GM18511 (cell line): ENCODE measurements around the gene CR1.
"Not testable (repeated sequence)": the region's sequence is repeated elsewhere in the genome, so short reads cannot be mapped to it uniquely, and the experiment has no call there.

Experiments
- ATAC-seq: cut with Tn5 transposase; IDR thresholded peaks from one replicate; pipeline ENCODE4 v1.9.1; 2021; ENCODE audit warnings: mild to moderate bottlenecking, moderate library complexity; ENCODE audit not compliant: unreplicated experiment

The CR1 gene

GRCh38 chr1:207579436-207579799 lies 83.5 kb downstream of the CR1 start:
- peak; percentile 86 for ATAC-seq

- no peak for ATAC-seq
These were observed 85.7 kb downstream of the CR1 start for GRCh38 chr1:207581496-207582153.

- ATAC-seq, result not testable (repeated sequence)
These were observed 93.5 kb downstream of the CR1 start for GRCh38 chr1:207589506-207589905.

- not testable (repeated sequence) for ATAC-seq
These were observed 95.2 kb downstream of the CR1 start for GRCh38 chr1:207591205-207591604.

- ATAC-seq, result not testable (repeated sequence)
These were observed 98.1 kb downstream of the CR1 start for GRCh38 chr1:207594095-207594494.

GRCh38 chr1:207603777-207604176 lies 107.8 kb downstream of the CR1 start:
- no peak for ATAC-seq

- ATAC-seq, result no peak
These were observed 109.7 kb downstream of the CR1 start for GRCh38 chr1:207605444-207606361.

- no peak for ATAC-seq
These were observed 110.4 kb downstream of the CR1 start for GRCh38 chr1:207606362-207606755.

- ATAC-seq, result no peak
These were observed 116.8 kb downstream of the CR1 start for GRCh38 chr1:207612762-207613161.

- peak; percentile 95 for ATAC-seq
These were observed 124.0 kb downstream of the CR1 start for GRCh38 chr1:207619871-207620542.

GRCh38 chr1:207620543-207620893 lies 124.6 kb downstream of the CR1 start:
- ATAC-seq, result no peak

- not testable (repeated sequence) for ATAC-seq
These were observed 129.6 kb downstream of the CR1 start for GRCh38 chr1:207625504-207626071.

- ATAC-seq, result no peak
These were observed 131.0 kb downstream of the CR1 start for GRCh38 chr1:207626972-207627337.

- no peak for ATAC-seq
These were observed 131.5 kb downstream of the CR1 start for GRCh38 chr1:207627496-207627895.

GRCh38 chr1:207628776-207629175 lies 132.8 kb downstream of the CR1 start:
- ATAC-seq, result no peak

GRCh38 chr1:207631137-207631536 lies 135.2 kb downstream of the CR1 start:
- no peak for ATAC-seq

- no peak for ATAC-seq
These were observed 137.3 kb downstream of the CR1 start for GRCh38 chr1:207633226-207633625.

- not testable (repeated sequence) for ATAC-seq
These were observed 137.8 kb downstream of the CR1 start for GRCh38 chr1:207633699-207634289.

GRCh38 chr1:207634293-207634692 lies 138.3 kb downstream of the CR1 start:
- ATAC-seq, result not testable (repeated sequence)

- ATAC-seq, result not testable (repeated sequence)
These were observed 139.7 kb downstream of the CR1 start for GRCh38 chr1:207635569-207636186.
